K562 (cell line): ENCODE measurements around the gene SLC15A5.

Experiments used
- CREM ChIP-seq: IDR thresholded peaks from 2 replicates; pipeline ENCODE4 v1.6.1; 2014; ENCODE audit warnings: antibody characterized with exemption, low read depth
- L3MBTL2 ChIP-seq: fragments of 450-650 bp; IDR thresholded peaks from 2 replicates; pipeline ENCODE4 v1.6.1; 2016; ENCODE audit warnings: mild to moderate bottlenecking, moderate library complexity
- POLR2AphosphoS5 ChIP-seq: IDR thresholded peaks from 2 replicates; pipeline ENCODE4 v1.6.1; 2011; ENCODE audit warnings: mild to moderate bottlenecking, low read depth, low read length, moderate library complexity; ENCODE audit not compliant: control insufficient read depth, insufficient read depth
- PRDM10 ChIP-seq: fragments of 450-650 bp; IDR thresholded peaks from 2 replicates; pipeline ENCODE4 v1.6.1; 2018; ENCODE audit not compliant: partially characterized antibody
- RFX5 ChIP-seq: IDR thresholded peaks from 2 replicates; pipeline ENCODE4 v1.6.1; 2011; ENCODE audit warnings: low read depth, mild to moderate bottlenecking, improper control_type of control experiment, low read length
- ZKSCAN1 ChIP-seq: fragments of 150-350 bp; IDR thresholded peaks from 2 replicates; pipeline ENCODE4 v1.6.1; 2016; ENCODE audit warnings: low read depth, low read length
- ZSCAN29 ChIP-seq: fragments of 450-650 bp; IDR thresholded peaks from 2 replicates; pipeline ENCODE4 v1.6.1; 2017
- TF ChIP-seq, protein P1 (sequence below), 3 experiments: IDR thresholded peaks in 2 of 3; conservative IDR thresholded peaks in 1 of 3; 2 replicates each; pipeline ENCODE4 v1.5.1; 2011 to 2012; ENCODE audit warnings: low read length in 3 of 3, mild to moderate bottlenecking in 3 of 3, control low read depth in 2 of 3, improper control_type of control experiment in 1 of 3, inconsistent platforms in 1 of 3, low read depth in 1 of 3, mixed read lengths in 1 of 3, moderate library complexity in 1 of 3; ENCODE audit not compliant: insufficient read depth in 2 of 3

- TF ChIP-seq L3MBTL2 (no peak), PRDM10 (no peak), RFX5 (no peak), POLR2AphosphoS5 (no peak), CREM (no peak), ZSCAN29 (no peak), ZKSCAN1 (no peak)
- TF ChIP-seq, protein P1, sequence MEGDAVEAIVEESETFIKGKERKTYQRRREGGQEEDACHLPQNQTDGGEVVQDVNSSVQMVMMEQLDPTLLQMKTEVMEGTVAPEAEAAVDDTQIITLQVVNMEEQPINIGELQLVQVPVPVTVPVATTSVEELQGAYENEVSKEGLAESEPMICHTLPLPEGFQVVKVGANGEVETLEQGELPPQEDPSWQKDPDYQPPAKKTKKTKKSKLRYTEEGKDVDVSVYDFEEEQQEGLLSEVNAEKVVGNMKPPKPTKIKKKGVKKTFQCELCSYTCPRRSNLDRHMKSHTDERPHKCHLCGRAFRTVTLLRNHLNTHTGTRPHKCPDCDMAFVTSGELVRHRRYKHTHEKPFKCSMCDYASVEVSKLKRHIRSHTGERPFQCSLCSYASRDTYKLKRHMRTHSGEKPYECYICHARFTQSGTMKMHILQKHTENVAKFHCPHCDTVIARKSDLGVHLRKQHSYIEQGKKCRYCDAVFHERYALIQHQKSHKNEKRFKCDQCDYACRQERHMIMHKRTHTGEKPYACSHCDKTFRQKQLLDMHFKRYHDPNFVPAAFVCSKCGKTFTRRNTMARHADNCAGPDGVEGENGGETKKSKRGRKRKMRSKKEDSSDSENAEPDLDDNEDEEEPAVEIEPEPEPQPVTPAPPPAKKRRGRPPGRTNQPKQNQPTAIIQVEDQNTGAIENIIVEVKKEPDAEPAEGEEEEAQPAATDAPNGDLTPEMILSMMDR (IDR thresholded peaks at IDR 0.05 in 2 of 3, conservative IDR thresholded peaks at IDR 0.05 in 1 of 3; ENCODE audit: insufficient read depth in 2 of 3, low read depth in 1 of 3, low read length in 3 of 3), result no peak
Measured at GRCh38 chr12:16171348-16171747, 106.1 kb downstream of the SLC15A5 start.
